ENCODE measurements around the gene CHSY3. TPM values are rescaled to one million over a fixed set of nuclear protein-coding genes. Genes with fewer than 3 reads are reported as not detected.

Gene CHSY3
- polyA plus RNA-seq, 1 donor, result 5.0 TPM

DNA sequence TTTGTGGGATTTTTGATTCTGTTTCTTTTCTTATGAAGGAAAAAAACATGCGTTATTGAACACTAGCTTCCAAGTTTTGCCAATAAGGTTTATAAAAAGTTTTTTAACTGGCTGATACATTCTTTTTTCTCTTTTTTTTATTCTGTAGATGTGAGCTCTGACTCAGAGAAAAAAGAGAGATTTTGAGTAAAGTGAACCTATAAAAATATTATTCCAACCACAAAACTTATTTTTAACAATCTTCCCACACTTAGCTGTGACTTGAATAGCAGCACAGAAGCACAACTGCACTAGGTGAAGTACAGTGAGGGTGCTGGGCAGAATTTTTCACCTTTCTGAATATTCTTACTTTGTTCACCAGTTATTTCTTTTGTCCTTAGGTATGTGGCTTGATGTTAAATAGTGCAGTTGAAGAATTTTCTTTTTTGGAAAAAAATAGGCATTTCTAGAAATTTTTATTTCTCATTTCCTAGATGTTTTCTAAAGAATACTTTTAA is 41.6 kb downstream of the CHSY3 start:
- no peak for DNase-seq

DNA sequence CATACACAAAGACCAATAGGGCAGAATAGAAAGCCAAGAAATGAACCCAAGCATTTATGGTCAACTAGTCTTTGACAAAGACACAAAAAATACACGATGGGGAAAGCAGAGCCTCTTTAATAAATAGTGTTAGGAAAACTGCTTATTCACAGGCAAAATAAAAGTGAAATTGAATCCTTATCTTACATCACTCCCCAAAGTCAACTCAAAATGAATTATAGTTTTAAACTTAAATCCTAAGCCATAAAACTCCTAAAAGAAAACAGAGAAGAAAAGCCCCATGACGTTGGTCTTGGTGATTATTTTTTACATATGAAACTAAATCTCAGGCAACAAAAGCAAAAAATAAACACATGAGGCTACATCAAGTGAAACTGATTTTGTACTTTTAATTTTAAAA is 46.8 kb downstream of the CHSY3 start:
- no peak for DNase-seq

DNA sequence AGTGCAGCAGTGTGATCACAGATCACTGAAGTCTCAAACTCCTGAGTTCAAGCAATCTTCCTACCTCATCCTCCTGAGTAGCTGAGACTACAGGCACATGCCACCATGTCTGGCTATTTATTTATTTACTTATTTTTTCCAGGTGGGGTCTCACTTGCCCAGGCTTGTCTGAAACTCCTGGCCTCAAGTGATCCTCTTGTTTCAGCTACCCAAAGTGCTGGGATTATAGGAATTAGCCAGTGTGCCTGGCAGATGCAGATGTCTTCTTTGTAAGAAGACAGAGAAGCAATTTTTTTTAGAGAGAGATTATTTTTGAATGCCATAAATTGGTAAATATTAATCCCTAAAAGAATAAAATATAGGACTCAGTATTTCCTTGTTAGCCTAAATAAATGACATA is 54.3 kb downstream of the CHSY3 start:
- no peak for DNase-seq

DNA sequence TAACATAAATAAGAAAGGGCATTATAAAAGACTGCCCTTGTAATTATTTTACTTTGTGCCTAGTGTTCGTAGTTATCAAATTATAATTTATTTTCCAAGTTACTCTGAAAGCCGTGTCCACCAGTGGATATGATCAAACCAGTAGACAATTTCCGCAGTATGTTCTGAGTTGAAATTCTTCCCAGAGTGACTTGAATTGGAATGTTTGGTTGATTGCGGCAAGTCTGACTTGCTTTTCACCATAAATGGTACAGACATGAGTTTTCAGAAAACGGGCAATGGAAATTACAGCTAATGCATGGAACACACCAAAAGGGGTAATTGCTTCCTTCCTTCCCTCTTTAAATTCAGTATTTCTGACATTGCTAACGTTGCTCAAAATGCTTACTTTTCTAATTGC is 56.6 kb downstream of the CHSY3 start:
- no peak for DNase-seq

DNA sequence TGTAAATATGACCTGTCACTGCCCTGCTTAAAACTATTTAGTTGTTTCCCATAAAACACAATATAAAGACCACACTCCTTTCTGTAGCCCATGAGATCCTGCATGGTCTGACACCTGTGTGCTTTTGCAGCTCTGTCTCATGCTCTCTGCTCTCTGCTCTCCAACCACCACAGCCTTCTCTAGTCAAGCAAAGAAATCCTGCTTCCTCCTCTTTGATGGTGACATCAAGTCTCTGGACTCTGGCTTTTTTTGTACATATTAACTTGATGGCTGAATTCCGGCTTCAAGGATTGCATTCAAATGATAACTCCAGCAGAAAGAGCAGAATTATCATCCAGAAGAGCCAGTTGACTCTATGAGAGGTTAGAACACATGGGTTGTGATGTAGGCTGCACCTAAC is 58.2 kb downstream of the CHSY3 start:
- no peak for DNase-seq

DNA sequence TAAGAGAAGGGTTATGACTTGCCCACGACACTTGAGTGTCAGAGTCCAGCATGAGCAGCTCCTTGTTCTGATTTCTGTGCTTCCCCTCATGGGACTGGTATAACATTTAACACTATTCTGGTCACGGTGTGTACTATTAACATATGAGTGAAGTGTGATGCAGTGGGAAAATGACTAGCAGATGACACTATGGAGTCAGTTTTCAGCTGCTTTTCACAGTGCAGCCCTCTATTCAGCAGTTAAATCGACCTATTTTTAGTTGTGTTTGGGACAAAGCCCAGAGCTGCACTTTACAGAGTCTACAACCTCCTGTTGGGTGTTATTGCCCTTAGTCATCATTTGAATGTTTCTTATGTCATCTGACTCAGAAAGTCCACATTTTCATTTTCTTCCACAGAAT is 59.1 kb downstream of the CHSY3 start:
- DNase-seq, result no peak

DNA sequence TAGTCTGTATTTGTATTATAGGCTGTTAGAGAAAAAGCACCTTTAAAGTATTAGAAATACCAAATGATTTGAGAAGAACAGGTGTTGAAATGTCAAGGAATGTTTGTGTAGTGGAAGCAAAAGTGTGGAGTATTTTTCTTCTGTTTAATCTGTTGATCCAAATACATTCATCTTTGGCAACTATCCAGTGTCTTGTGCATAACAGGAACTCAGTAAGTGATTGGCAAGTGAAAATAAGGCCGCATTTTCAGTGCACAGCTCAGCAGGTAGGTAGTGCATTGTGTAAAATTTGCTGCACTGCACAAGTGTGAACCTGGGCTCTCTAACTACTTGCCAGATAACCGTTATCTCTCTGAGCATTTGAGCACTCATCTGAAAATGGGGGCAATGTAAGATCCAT is 61.8 kb downstream of the CHSY3 start:
- DNase-seq, result no peak

DNA sequence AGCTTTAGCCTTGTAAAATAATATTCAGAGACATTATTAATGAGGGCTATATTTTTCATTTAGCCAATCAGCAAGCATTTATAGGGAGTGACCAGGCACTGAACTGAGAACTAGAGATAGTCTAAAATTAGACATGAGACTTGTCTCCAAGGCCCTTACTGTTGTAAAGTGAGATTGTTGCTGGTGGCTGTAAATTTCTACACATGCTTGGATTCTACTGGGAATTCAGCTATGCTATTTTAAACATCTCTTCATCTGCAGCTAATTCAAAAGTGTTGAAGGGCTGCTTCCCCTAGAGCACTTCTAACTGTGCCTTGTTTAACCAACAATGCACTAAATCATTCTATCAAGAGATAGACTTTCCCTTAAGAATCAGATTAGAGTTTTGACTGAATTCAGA is 67.4 kb downstream of the CHSY3 start:
- DNase-seq, result no peak

DNA sequence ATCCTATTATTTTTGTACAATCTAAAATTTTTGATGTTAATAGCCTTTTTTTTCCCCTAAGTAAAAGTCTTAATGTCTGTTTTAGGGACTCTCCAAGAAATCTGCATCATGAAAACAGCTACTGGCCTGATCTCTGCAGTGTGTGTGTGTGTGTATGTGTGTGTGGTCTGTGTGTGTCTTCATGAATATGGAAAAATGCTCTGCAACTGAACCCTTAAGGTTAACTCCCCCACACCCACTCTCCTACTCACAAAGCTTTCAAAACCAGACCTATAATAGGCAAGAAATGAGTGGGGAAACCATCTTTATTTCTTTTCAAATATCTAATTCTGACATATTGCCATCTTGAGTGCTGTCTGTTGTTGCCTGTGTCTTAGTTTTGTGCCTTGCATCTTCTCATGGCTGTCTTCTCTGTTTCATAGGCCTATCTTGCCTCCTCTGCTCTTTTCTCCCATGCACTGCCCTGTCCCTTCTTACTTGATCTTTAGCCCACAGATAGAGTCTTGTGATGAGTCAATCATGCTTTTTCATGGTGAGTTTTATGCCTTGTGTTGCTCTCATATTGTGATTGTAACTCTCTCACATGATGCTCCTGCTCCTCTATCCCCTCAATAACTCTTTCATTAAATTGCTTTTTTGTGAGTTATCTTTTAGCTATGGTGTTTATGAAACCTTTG is 68.3 kb downstream of the CHSY3 start:
- no peak for DNase-seq

DNA sequence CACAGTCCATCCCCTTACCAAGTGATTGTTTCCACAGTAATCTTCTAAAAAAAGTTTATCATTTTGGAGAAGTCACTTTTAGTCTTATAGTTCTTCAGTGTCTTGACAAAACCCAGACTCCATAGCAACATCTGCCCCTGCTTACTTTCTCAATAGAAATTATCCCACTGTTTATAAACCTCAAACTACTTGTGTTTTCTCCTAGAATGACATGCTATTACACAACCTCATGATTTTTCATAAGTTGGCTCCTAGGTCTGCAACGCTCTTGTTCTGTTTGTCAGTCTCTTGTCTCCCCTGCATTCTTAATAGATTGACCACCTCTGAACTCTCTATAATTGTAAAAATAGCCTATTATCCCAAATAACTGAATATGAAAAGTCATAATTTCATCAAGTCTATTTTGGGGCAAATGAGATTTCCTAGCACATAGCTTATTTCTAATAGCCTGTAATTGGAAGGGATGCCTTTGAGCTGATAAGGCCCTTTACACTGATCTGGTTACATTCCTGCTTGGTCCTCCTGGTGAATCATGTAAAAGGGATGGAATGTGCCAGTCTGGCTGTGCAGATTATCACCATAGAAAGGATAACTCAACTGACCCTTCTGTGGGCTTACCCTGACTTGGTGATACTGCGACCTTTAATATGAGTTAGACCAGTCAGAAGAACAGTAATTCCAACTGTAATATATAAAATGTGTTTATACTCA is 69.6 kb downstream of the CHSY3 start:
- no peak for DNase-seq

DNA sequence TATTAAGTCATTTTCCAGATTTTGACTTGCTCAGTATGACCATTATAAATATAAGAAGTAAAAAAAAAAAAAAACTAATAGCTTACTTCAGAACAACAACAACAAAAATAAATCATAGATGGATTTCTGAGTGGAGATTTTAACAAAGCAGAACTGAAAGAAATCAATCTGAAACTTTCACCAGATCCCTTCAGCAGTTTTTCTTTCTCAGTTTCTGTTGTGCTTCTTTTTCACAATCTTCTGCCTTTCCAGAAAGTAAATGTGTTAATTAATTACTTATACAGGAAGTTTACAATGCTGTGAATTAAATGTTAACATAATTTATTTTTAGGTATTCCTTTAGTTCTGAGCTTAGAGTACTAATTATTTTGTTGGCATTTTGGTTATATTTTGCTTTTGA is 73.5 kb downstream of the CHSY3 start:
- DNase-seq, result no peak

DNA sequence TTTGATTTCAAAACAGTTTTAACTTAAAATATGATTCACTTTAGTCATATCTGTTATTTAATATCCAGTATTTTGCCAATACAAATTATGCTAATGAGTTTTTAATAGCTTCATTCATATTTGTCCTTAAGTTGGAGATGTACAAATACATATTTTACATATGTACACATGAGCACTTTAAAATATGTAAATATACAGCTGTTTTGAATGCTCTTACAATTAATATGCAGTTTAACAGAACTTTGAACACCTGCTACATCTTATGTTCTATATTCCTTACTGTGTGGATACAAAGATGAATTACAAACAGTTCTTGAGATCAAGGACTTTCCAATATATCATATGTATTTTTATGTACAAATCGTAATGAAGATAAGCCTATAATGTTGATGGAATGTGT is 74.0 kb downstream of the CHSY3 start:
- no peak for DNase-seq

DNA sequence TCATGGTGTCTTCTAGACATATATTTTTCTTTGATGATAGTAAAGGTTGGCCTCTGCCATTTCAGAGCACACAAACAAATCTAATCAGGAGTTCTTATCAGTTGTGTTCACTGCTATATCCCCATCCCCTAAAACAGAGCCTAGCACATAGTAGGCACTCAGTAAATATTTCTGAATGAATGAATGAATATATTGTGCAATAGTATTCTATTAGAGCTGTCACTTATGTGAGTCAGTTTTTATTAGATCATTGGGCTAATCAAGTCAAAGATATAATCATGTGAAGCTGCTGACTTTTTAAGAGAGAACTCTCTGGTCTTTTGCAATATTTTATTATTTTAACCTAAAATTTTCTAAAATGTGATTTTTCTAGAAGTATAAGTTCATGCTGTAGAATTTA is 84.2 kb downstream of the CHSY3 start:
- DNase-seq, result no peak

DNA sequence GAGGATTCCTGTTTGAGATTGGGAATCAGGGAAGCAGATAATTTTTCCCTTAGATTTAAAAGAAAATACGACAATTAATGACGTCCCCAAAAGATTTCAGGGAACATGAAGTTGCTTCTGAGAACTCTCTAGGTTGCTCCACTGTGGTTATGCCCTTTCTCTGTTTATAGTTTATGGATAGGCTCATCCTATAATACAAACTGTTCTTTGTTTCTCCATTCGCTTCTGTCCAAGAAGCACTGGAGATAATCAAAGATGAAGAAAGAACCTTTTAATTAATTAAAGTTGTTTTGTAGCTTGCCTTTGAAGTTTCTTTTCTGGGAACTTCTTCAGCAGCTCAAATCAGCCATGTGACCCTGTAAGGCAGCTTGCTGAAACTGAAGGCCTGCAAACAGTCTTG is 87.5 kb downstream of the CHSY3 start:
- DNase-seq, result no peak

DNA sequence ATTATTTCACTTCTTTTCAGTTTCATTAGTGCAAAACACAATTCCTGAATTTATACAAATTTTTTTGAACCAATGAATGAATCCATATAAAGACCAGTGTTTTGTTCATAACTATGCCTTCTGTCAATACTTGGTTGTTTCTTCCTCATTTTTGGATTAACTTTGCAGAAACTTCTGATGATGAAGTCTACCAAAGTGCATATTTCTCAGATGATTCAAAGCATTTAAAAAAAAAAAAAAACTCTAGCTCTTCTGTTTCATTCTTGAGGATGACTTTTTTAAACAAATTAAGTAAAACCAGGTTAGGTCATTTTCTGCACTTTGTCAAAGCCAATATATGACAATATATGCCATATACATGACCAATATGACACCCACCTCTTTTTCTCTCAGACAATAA is 92.6 kb downstream of the CHSY3 start:
- no peak for DNase-seq

DNA sequence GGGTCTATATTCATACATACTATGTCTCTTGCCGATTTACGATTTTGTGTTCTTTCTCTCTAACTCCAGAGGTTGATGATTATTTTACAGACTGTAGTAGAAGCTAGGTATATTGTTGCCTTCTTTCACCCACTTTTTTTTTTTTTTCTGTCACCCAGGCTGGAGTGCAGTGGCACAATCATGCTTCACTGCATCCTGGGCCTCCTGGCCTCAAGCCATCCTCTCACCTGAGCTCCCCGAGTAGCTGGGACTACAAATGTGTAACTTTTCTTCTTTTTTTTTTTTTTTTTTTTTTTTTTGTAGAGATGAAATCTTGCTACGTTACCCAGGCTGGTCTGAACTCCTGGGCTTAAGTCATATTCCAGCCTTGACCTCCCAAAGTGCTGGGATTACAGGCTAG is 96.2 kb downstream of the CHSY3 start:
- DNase-seq, result no peak

DNA sequence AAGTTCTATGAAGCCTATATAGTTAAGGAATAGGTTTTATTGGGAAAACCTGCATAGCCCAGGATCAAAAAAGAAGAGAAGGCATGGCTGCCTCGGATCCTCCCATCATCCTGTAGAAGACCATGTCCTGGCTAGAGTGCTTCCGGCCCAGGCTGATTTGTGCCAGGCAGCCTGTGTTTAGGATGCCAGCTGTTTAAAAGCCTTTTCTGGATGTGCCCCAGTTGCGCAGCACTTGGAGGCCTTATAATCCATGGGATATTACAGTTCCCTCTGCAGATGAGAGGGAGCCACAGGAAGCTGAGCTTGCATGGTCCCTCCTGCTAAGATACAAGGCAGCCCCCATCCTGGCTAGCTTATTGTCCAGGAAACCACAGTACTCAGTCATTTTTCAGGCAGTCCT is 97.9 kb downstream of the CHSY3 start:
- DNase-seq, result no peak

DNA sequence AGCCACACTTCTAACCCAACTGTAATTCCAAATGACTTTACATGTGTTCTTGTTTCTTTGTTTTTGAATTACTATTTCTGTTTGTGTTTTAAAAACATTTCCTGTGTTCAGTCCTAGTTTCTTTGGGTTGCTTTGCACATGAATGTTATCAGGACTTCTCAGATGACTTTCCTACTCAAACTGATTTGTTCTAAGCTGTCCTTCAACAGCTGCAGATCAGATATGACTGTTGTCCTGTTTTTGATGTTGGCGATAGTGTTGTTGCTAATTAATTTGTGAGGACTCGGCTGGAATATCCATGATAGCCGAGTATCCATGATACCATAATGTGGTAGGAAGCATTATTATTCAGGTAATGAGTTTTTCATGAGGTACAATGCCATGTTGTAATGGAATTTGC is 98.6 kb downstream of the CHSY3 start:
- DNase-seq, result no peak

DNA sequence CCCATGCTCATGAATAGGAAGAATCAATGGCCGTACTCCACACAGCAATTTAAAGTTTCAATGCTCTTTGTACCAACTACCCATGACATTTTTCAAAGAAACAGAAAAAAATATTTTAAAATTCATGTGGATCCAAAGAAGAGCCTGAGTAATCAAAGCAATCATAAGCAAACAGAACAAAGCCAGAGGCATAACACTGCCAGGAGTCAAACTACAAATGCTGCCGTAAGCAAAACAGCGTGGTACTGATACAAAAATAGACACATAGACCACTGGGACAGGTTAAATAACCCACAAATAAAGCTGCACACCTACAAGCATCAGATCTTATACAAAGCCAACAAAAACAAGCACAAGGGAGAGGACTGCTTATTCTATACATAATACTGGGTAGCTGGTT is 107.7 kb downstream of the CHSY3 start:
- no peak for DNase-seq

DNA sequence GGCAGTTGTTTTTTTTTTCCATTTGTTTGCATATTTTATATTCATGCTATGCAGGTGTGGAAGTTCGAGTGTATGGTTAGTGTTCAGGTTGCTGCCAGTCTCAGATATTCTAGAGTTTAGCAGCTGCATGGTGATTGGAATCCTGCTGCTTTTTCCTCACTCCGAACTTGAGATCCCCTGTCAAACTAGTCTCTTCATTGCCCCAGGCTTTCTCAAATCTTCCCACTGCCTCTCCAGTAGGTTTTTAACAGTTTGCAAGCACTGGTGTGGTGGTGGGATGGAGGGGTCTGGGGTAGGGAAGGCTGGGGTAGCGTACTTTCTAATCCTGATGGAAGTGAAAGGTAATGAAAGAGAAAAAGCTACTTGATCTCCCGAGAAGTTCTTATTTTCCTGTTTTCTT is 112.9 kb downstream of the CHSY3 start:
- no peak for DNase-seq

DNA sequence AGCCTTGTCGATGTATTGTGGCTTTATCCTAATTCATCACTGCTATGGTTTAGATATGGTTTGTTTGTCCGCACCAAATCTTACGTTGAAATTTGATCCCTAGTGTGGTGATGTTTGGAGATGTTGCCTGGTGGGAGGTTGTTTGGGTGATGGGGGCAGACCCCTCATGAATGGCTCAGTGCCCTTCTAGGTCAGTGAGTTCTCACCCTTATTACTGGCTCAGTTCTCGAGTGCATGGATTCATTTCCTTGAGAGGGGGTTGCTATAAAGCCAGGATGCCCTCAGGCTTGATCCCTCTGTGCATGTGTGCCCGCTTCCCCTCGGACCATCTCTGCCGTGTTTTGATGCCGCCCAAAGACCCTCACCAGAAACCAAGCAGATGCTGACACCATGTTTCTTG is 114.4 kb downstream of the CHSY3 start:
- no peak for DNase-seq

DNA sequence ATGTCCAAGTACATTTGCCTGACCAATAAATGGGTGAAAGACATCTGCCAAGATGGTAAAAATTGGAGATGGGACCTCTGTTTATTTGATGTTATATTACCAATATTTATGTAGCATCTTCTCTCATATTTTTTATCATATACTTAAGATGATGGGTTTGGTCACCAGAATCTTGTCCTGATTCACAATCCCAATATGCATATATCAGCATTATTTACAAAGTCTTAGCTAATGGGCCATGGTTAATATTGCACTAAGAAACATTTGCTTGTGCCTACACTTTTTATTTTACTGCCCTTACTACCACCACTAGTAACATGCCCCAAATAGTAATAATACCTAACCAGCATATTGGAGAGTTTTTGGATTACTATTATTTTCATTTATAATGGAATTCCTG is 116.7 kb downstream of the CHSY3 start:
- DNase-seq, result no peak

DNA sequence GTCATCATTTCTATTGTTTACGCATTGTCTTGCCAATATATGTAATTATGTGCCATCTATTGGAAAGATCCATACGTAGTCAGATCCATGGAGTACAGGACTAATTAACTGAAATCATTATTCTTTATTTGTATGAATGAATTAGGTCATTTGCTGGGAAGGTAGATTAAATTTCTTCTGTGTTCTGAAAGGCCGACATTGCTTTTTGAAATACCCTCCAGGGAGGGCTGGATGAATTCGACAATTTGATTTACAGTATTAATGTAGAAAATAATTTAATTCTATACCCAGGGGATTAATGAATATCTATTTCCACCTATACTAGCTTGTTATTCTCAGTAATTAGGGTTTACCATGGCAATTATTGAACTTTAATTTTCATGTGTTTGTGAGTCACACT is 117.6 kb downstream of the CHSY3 start:
- no peak for DNase-seq

DNA sequence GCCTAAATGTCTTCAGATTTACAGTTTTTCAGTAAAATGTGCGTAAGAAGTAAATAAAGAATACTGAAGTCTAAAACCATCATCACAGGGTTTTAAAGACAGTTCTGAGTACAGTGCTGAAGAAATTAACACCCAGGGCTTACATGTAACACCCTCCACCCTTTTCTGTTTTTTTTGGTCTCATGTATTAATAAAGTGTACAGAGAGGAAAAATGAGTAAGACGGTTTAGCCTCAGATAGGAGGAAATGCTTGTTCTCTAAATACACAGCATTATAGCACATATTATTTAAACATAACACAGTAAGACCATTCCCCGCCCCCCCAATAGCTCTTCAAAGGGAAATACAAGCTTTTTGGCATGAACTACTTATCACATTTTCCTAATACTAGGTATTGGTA is 119.3 kb downstream of the CHSY3 start:
- no peak for DNase-seq

Measured in left kidney (tissue), 2 donors.